ENCODE results near the gene FECH. TPM values are rescaled to one million over a fixed set of nuclear protein-coding genes. Genes with fewer than 3 reads are reported as not detected.
A peak's percentile ranks its signal among the peaks of the same experiment; 100 is the strongest.

FECH gene
- total RNA-seq, 1 experiment from 2014 or later = 83.4 TPM

DNA sequence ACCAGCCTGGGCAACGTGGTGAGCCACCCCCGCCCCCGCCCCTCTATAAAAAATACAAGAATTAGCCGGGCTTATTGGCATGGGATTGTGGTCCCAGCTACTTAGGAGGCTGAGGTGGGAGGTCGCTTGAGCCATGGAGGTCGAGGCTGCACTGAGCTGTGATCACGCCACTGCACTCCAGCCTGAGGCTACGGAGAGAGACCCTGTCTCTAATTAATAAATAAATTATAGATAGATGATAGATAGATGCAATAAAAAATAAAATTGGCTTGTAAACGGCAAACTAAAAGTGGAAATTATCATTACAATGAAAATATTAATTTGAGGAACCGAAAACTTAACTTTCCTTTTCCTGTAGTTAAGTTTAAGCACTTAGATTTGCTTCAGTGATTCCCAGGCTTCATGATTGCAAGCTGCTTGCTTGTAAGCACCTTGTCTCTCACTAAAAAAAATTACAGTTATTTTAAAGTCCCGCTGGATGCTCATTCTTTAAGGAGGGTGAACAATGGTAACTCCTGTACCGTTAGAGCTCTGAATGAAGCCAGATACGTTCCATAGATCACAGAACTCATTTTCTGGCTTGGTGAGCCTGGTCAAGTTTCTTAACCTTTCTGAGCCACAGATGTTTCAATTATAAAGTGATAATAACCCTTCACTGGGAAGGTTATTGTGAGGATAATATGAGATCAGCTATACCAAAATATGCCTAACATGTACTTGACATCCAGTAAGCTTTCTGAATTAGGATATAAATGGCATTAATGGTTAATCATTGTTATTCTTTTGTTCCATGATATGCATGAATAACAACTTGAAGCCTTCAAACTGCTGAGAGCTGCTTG lies 44.5 kb upstream of the FECH start:
- TF ChIP-seq EZH2 (IDR thresholded peaks at IDR 0.05; ENCODE audit: low read depth) (no peak), CTCF (conservative IDR thresholded peaks at IDR 0.05) (no peak)
- H3K4me2 ChIP-seq = peak overlapping the region; percentile 82
- H3K27me3 ChIP-seq (ENCODE audit: insufficient read depth, low read depth) = no peaks in the 10 kb centered on the region
- ChIA-PET POLR2A (ENCODE audit: unreplicated experiment) (interaction anchor here (0.5 to 0.6 kb wide), 3 partner anchors 11 to 253 kb away, joined by 3 read pairs; no protein-coding TSS in a partner anchor), CTCF (interaction anchor here (0.6 kb wide), 1 partner anchor 382 kb away, joined by 3 read pairs; no protein-coding TSS in a partner anchor)
- peak overlapping the region; percentile 60; the same call in 1 of the 2 replicates for H3K4me3 ChIP-seq
- no peaks in the 10 kb centered on the region for H3K9me3 ChIP-seq (ENCODE audit: insufficient read depth, low read depth)
- no peak for DNase-seq
- H3F3A ChIP-seq (ENCODE audit: insufficient read depth, low read depth) = peaks cover 21% of the 10 kb centered on the region
- no peaks in the 10 kb centered on the region for H4K20me1 ChIP-seq (ENCODE audit: insufficient read depth)
- no peaks in the 10 kb centered on the region for H3K9me2 ChIP-seq (ENCODE audit: insufficient read depth)
- H3K36me3 ChIP-seq (ENCODE audit: low read depth) = no peaks in the 10 kb centered on the region
- intact Hi-C loops (cut with micrococcal nuclease; ENCODE audit: unreplicated experiment) = loop anchor here (1.0 to 10.0 kb wide), 3 partner anchors 172 to 494 kb away; partner anchors contain the start of gene ATP8B1
- peak overlapping the region; percentile 57 for H3K27ac ChIP-seq
- no peaks in the 10 kb centered on the region for H3K79me2 ChIP-seq (ENCODE audit: low read depth)
- H3K4me1 ChIP-seq (replicated peaks; ENCODE audit: insufficient read depth) = peaks cover 10% of the 10 kb centered on the region
- H2AFZ ChIP-seq = peak overlapping the region; percentile 99
- BruUV-seq (replicated peaks) = no TSS peak

GRCh38 chr18:57630002-57630753 lies 43.7 kb upstream of the FECH start:
- ChIA-PET CTCF (no interaction called here), POLR2A (ENCODE audit: unreplicated experiment) (interaction anchor here (0.5 to 0.6 kb wide), 2 partner anchors 79 to 254 kb away, joined by 3 to 7 read pairs; no protein-coding TSS in a partner anchor)
- Histone ChIP-seq H4K20me1 (ENCODE audit: insufficient read depth) (no peaks in the 10 kb centered on the region), H3K36me3 (ENCODE audit: low read depth) (no peaks in the 10 kb centered on the region), H3K4me1 (replicated peaks; ENCODE audit: insufficient read depth) (peaks cover 10% of the 10 kb centered on the region), H2AFZ (peak overlapping the region; percentile 99), H3K4me3 (peak overlapping the region; percentile 60), H3K27ac (peak overlapping the region; percentile 57), H3F3A (ENCODE audit: insufficient read depth, low read depth) (peaks cover 17% of the 10 kb centered on the region), H3K4me2 (peak overlapping the region; percentile 82), H3K9me3 (ENCODE audit: insufficient read depth, low read depth) (no peaks in the 10 kb centered on the region), H3K79me2 (ENCODE audit: low read depth) (no peaks in the 10 kb centered on the region), H3K27me3 (ENCODE audit: insufficient read depth, low read depth) (no peaks in the 10 kb centered on the region), H3K9me2 (ENCODE audit: insufficient read depth) (no peaks in the 10 kb centered on the region)
- BruUV-seq (replicated peaks) = TSS peak; percentile 81
- peak; percentile 82 to 88 for DNase-seq
- TF ChIP-seq EZH2 (IDR thresholded peaks at IDR 0.05; ENCODE audit: low read depth) = no peak
- TF ChIP-seq CTCF (conservative IDR thresholded peaks at IDR 0.05) = peak; percentile 70; the same call in 1 of the 2 replicates
- intact Hi-C loops (cut with micrococcal nuclease; ENCODE audit: unreplicated experiment) = loop anchor here (1.0 to 10.0 kb wide), 3 partner anchors 173 to 495 kb away; partner anchors contain the start of gene ATP8B1

GRCh38 chr18:57629422-57629821 lies 42.9 kb upstream of the FECH start:
- POLR2A ChIA-PET (ENCODE audit: unreplicated experiment) = no interaction called here
- H3K9me3 ChIP-seq (ENCODE audit: insufficient read depth, low read depth) = no peaks in the 10 kb centered on the region
- peaks cover 11% of the 10 kb centered on the region for H3F3A ChIP-seq (ENCODE audit: insufficient read depth, low read depth)
- DNase-seq = no peak
- peak overlapping the region; percentile 99 for H2AFZ ChIP-seq
- peaks cover 10% of the 10 kb centered on the region for H3K4me1 ChIP-seq (replicated peaks; ENCODE audit: insufficient read depth)
- H3K36me3 ChIP-seq (ENCODE audit: low read depth) = no peaks in the 10 kb centered on the region
- peak overlapping the region; percentile 82 for H3K4me2 ChIP-seq
- H3K4me3 ChIP-seq = peak overlapping the region; percentile 60; the same call in 1 of the 2 replicates
- CTCF ChIA-PET = no interaction called here
- BruUV-seq (replicated peaks) = no TSS peak
- H4K20me1 ChIP-seq (ENCODE audit: insufficient read depth) = no peaks in the 10 kb centered on the region
- intact Hi-C loops (cut with micrococcal nuclease; ENCODE audit: unreplicated experiment) = no loop called here
- H3K9me2 ChIP-seq (ENCODE audit: insufficient read depth) = no peaks in the 10 kb centered on the region
- no peaks in the 10 kb centered on the region for H3K27me3 ChIP-seq (ENCODE audit: insufficient read depth, low read depth)
- no peak for TF ChIP-seq EZH2 (IDR thresholded peaks at IDR 0.05; ENCODE audit: low read depth)
- no peak for TF ChIP-seq CTCF (conservative IDR thresholded peaks at IDR 0.05)
- H3K27ac ChIP-seq = no peak overlapping the region
- H3K79me2 ChIP-seq (ENCODE audit: low read depth) = no peaks in the 10 kb centered on the region

All from PC-9 (cell line).